A549 (cell line): ENCODE data around the gene ASAP2. TPM values are rescaled to one million over a fixed set of nuclear protein-coding genes. Genes with fewer than 3 reads are reported as not detected.

Source experiments
- ATAC-seq, 2 experiments: fragments of 200-7000 bp in 1 of 2; fragments of >200 bp in 1 of 2; cut with Nextera tagmentation in 1 of 2; cut with Tn5 transposase in 1 of 2; 3 replicates each; pipeline versions ENCODE4 v1.8.0 to v1.9.1; 2018 to 2020; ENCODE audit warnings: mild to moderate bottlenecking in 1 of 2, moderate library complexity in 1 of 2
- CTCF ChIA-PET: fragments of 300-600 bp; sonication (Branson Sonifier 250); formaldehyde crosslinking; extraction: SDS; loops from one replicate; lab custom pipeline; 2021; ENCODE audit warnings: antibody characterized with exemption, inconsistent platforms; lab: Yijun Ruan, JAX
- POLR2A ChIA-PET: fragments of 350-600 bp; formaldehyde crosslinking; extraction: SDS; loops from one replicate; lab custom pipeline; 2021; ENCODE audit warnings: antibody characterized with exemption, inconsistent platforms; lab: Yijun Ruan, JAX
- DNase-seq, 2 experiments: peaks; one replicate each; pipeline versions ENCODE4 v3.0.0 to v3.0.0-alpha.2; 2011 to 2016; ENCODE audit warnings: low read depth in 1 of 2, low spot score in 1 of 2
- FAIRE-seq: peaks from 2 replicates; lab custom pipeline; 2011; peaks lifted over from hg19 to GRCh38; lab: Jason Lieb, UNC
- H3K27ac ChIP-seq, 2 experiments: fragments of >200 bp; sonication (Bioruptor Twin); formaldehyde crosslinking; 3 replicates each; pipeline ENCODE4 v1.5.1; 2016 to 2017
- H3K4me1 ChIP-seq: fragments of >200 bp; sonication (Bioruptor Twin); formaldehyde crosslinking; 3 replicates; pipeline ENCODE4 v1.6.1; 2016
- H3K4me2 ChIP-seq: fragments of >200 bp; sonication (Bioruptor Twin); formaldehyde crosslinking; 3 replicates; pipeline ENCODE4 v1.6.1; 2016
- H3K4me3 ChIP-seq: fragments of >200 bp; sonication (Bioruptor Twin); formaldehyde crosslinking; 3 replicates; pipeline ENCODE4 v1.5.1; 2016
- H3K9me3 ChIP-seq: fragments of >200 bp; sonication (Bioruptor Twin); formaldehyde crosslinking; 3 replicates; pipeline ENCODE4 v1.6.1; 2016
- BHLHE40 ChIP-seq: IDR thresholded peaks from 2 replicates; pipeline ENCODE4 v1.6.1; 2012; ENCODE audit warnings: low read depth, low read length, inconsistent platforms
- CBX2 ChIP-seq: fragments of 200-600 bp; sonication (generic); IDR thresholded peaks from 2 replicates; pipeline ENCODE4 v1.6.1; 2016; ENCODE audit warnings: low read depth, mild to moderate bottlenecking, borderline replicate concordance
- FOXS1 ChIP-seq: fragments of 250-450 bp; sonication (Bioruptor Pico); IDR thresholded peaks from 2 replicates; pipeline ENCODE4 v1.5.0; 2020; ENCODE audit warnings: mild to moderate bottlenecking, moderate library complexity
- GATA3 ChIP-seq: IDR thresholded peaks from 2 replicates; pipeline ENCODE4 v1.6.1; 2012; ENCODE audit warnings: borderline replicate concordance
- HOXA7 ChIP-seq: fragments of 250-450 bp; sonication (Bioruptor Pico); IDR thresholded peaks from 2 replicates; pipeline ENCODE4 v1.5.0; 2020; ENCODE audit warnings: mild to moderate bottlenecking, moderate library complexity
- JUN ChIP-seq, 2 experiments: fragments of >200 bp; sonication (Bioruptor Twin); formaldehyde crosslinking; IDR thresholded peaks; 2 replicates in 1 of 2; 3 replicates in 1 of 2; pipeline ENCODE4 v1.6.1; 2016 to 2017
- KDM1A ChIP-seq: fragments of 200-600 bp; sonication (generic); IDR thresholded peaks from 2 replicates; pipeline ENCODE4 v1.6.1; 2016; ENCODE audit warnings: low read depth, mild to moderate bottlenecking
- MAFK ChIP-seq: fragments of 450-650 bp; IDR thresholded peaks from 2 replicates; pipeline ENCODE4 v1.6.1; 2014; ENCODE audit not compliant: partially characterized antibody
- MAZ ChIP-seq: fragments of 150-350 bp; IDR thresholded peaks from 2 replicates; pipeline ENCODE4 v1.6.1; 2014; ENCODE audit warnings: antibody characterized with exemption, low read depth, low read length, borderline replicate concordance
- MYC ChIP-seq: IDR thresholded peaks from 2 replicates; pipeline ENCODE4 v1.6.1; 2012; ENCODE audit warnings: mild to moderate bottlenecking, inconsistent platforms, low read length, improper control_type of control experiment, borderline replicate concordance
- PHF8 ChIP-seq: fragments of 200-600 bp; sonication (generic); IDR thresholded peaks from 2 replicates; pipeline ENCODE4 v1.6.1; 2016; ENCODE audit warnings: low read depth, mild to moderate bottlenecking, antibody characterized with exemption, moderate library complexity, borderline replicate concordance
- POLR2AphosphoS2 ChIP-seq: conservative IDR thresholded peaks from 2 replicates; pipeline ENCODE4 v1.6.1; 2012; ENCODE audit warnings: low read length, improper control_type of control experiment, inconsistent platforms
- RARB ChIP-seq: fragments of 250-450 bp; sonication (Bioruptor Pico); IDR thresholded peaks from 2 replicates; pipeline ENCODE4 v1.8.0; 2021; ENCODE audit warnings: mild to moderate bottlenecking, moderate library complexity
- RFX5 ChIP-seq: fragments of 450-650 bp; IDR thresholded peaks from 2 replicates; pipeline ENCODE4 v1.7.1; 2014; ENCODE audit warnings: antibody characterized with exemption, mild to moderate bottlenecking, moderate library complexity
- TFCP2L1 ChIP-seq: fragments of 250-450 bp; sonication (Bioruptor Pico); IDR thresholded peaks from 2 replicates; pipeline ENCODE4 v1.5.0; 2021; ENCODE audit warnings: mild to moderate bottlenecking
- ZC3H11A ChIP-seq: fragments of 450-650 bp; IDR thresholded peaks from 2 replicates; pipeline ENCODE4 v1.6.1; 2014; ENCODE audit warnings: antibody characterized with exemption, mild to moderate bottlenecking
- ZNF302 ChIP-seq: fragments of 250-450 bp; sonication (Bioruptor Pico); IDR thresholded peaks from 2 replicates; pipeline ENCODE4 v1.9.0; 2021; ENCODE audit warnings: inconsistent platforms, mild to moderate bottlenecking, moderate library complexity
- ZSCAN20 ChIP-seq: fragments of 250-450 bp; sonication (Bioruptor Pico); IDR thresholded peaks from 2 replicates; pipeline ENCODE4 v1.8.0; 2022; ENCODE audit warnings: mild to moderate bottlenecking, moderate library complexity
- WGBS: methylation state at CpG from one replicate; pipeline ENCODE4 v1.1.6; 2017; ENCODE audit errors: missing lambda C conversion rate; 5-methylcytosine and 5-hydroxymethylcytosine counted together
- polyA plus RNA-seq, 4 experiments: library from polyadenylated mRNA; depleted of rRNA in 3 of 4; stranded (reverse); fragments of >200 nt; fragmentation: RNase III in 1 of 4; extraction: RNeasy Plus Mini Kit Qiagen cat#74134 plus additional on column Dnase treatment in 1 of 4; gene quantifications; 2 replicates in 3 of 4; 3 replicates in 1 of 4; pipeline ENCODE4 v1.2.3, GENCODE V29; 2011 to 2017
- TF ChIP-seq, protein P1 (sequence below): fragments of 450-650 bp; IDR thresholded peaks from 2 replicates; pipeline ENCODE4 v1.6.1; 2014; ENCODE audit warnings: antibody characterized with exemption
- TF ChIP-seq, protein P2 (sequence below): fragments of >200 bp; sonication (Bioruptor Twin); formaldehyde crosslinking; IDR thresholded peaks from 2 replicates; pipeline ENCODE4 v1.6.1; 2016

Gene ASAP2
- polyA plus RNA-seq, 2 of the 4 experiments (the other 2 are of a cell fraction) = 17.8 to 27.9 TPM

DNA sequence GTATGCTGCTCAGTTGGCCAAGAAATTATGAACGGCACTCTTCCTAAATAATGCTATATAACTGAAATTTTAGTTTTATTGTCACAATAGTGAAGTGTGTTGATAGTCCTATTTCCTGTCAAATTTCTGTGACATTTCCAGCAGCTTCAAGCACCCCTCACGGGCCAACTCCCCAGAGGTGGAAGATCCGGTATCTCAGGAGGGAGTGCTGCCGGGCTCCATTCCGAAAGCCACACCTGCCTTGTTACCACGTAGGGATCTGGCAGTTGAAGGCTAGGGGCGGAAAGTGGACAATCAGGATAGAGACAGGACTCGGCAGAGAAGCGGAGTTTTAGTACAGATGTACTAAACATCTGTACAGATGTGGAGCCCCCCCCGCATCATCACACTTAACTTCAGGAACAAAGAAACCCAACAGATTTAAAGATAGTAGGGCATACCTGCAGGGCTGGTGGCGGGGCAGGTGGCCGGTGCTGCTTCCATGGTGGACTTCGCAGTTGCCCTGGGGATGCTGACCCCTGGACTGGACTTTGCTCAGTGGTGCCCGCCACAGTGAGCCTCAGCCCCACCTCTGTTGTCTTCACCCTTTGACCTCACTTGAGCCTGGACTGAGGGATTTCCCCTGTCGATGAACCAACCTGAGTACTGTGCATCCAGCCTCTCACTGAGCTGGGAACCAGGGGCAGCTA, 22.3 kb downstream of the ASAP2 start:
- Histone ChIP-seq H3K27ac (no peak overlapping the region), H3K4me3 (no peak overlapping the region), H3K4me2 (no peak overlapping the region), H3K4me1 (peaks cover 49% of the 10 kb centered on the region), H3K9me3 (no peaks in the 10 kb centered on the region)
- FAIRE-seq = no peak
- ChIA-PET POLR2A (no interaction called here), CTCF (interaction anchor here (2.1 to 2.9 kb wide), 2 partner anchors 86 to 105 kb away, joined by 7 to 11 read pairs; no protein-coding TSS in a partner anchor)
- TF ChIP-seq JUN (IDR thresholded peaks at IDR 0.05) = no peak
- DNase-seq = no peak
- WGBS = 87% methylated on average over 15 of the region's 15 CpGs
- no peak for ATAC-seq

DNA sequence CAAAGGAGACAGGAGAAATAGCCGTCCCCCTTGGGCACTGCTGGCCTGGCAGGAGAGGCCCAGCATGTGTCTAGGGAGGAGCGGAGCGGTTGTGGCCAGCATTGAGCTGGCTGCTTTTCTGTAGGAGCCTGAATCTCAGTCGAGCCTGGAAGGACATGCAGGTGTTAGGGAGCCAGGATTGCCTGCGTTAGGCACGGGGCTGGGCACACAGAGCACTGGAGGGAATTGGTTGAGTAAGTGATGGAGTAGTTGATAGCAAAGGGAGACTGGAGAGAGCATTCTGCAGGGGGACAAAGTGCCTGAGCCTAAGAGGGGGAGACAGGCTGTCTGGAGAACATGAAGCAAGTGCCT, 22.8 kb downstream of the ASAP2 start:
- no peak overlapping the region for H3K4me2 ChIP-seq
- no peak overlapping the region for H3K27ac ChIP-seq
- POLR2A ChIA-PET = no interaction called here
- CTCF ChIA-PET = interaction anchor here (0.6 to 2.9 kb wide), 4 partner anchors 15 to 105 kb away, joined by 3 to 11 read pairs (median 6); no protein-coding TSS in a partner anchor
- no peak for TF ChIP-seq BHLHE40
- no peak for TF ChIP-seq MAFK
- TF ChIP-seq FOXS1 = no peak
- TF ChIP-seq ZNF302 (CRISPR knock-in tag) = no peak
- TF ChIP-seq HOXA7 = no peak
- TF ChIP-seq GATA3 = no peak
- TF ChIP-seq TFCP2L1 (CRISPR knock-in tag) = no peak
- TF ChIP-seq PHF8 = no peak
- TF ChIP-seq POLR2AphosphoS2 = no peak
- no peak for TF ChIP-seq ZSCAN20 (CRISPR knock-in tag)
- no peak overlapping the region for H3K4me3 ChIP-seq
- H3K9me3 ChIP-seq = no peaks in the 10 kb centered on the region
- WGBS = 92% methylated on average over 6 of the region's 6 CpGs
- ATAC-seq (no peak), FAIRE-seq (no peak), DNase-seq (no peak)
- peaks cover 54% of the 10 kb centered on the region for H3K4me1 ChIP-seq

DNA sequence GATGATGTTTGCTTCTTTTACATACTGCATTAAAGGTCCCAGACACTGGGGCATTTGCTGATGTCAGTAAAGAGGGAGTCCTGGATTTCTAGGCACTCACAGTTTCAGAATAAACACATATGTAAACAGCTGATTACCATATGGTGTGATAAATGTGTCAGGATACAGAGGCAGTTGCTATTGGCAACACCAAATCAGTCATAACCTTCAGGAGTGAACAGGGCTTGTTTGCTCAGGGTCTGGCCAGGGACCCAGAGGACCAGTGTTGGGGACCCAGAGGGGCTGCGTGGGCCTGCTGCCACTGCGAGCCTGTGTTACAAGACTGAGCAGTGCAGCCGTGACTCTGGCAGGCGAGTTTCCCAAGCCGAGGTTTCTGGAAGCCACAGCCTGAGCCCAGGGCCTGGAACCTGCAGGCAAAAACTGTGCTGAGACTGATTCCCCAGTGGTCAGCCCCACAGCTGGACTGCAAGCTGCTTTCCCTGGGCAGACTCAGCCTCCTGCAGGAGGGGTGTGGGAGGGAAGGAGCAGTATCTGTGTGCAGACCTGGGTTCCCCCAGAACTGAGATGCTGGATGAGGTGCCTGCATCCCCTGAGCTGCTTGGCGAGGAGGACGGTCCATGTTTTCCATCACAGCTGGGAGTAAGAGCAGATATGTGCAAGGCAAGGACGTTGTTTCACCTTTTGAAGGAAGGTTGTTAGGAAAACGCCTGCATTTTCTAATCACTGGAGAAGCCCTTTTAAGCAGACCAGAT, 23.6 kb downstream of the ASAP2 start:
- FAIRE-seq (no peak), DNase-seq (no peak), ATAC-seq (peak in 1 of 2 experiments; percentile 3; a peak in 2 of 6 replicates)
- Histone ChIP-seq H3K4me1 (peaks cover 62% of the 10 kb centered on the region), H3K9me3 (no peaks in the 10 kb centered on the region), H3K27ac (peak overlapping the region in 1 of 2 experiments; percentile 88; a peak in 3 of 6 replicates), H3K4me3 (no peak overlapping the region), H3K4me2 (no peak overlapping the region)
- TF ChIP-seq, protein P1, sequence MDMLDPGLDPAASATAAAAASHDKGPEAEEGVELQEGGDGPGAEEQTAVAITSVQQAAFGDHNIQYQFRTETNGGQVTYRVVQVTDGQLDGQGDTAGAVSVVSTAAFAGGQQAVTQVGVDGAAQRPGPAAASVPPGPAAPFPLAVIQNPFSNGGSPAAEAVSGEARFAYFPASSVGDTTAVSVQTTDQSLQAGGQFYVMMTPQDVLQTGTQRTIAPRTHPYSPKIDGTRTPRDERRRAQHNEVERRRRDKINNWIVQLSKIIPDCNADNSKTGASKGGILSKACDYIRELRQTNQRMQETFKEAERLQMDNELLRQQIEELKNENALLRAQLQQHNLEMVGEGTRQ = no peak
- TF ChIP-seq RFX5 (no peak), FOXS1 (no peak), RARB (CRISPR knock-in tag) (no peak), ZC3H11A (no peak), PHF8 (no peak), KDM1A (no peak), POLR2AphosphoS2 (no peak), MYC (no peak), MAZ (no peak), ZSCAN20 (CRISPR knock-in tag) (no peak), CBX2 (no peak), BHLHE40 (no peak)
- TF ChIP-seq, protein P2, sequence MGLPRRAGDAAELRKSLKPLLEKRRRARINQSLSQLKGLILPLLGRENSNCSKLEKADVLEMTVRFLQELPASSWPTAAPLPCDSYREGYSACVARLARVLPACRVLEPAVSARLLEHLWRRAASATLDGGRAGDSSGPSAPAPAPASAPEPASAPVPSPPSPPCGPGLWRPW = no peak
- CTCF ChIA-PET = interaction anchor here (0.6 to 2.9 kb wide), 4 partner anchors 16 to 104 kb away, joined by 3 to 11 read pairs (median 6); no protein-coding TSS in a partner anchor
- 83% methylated on average over 9 of the region's 9 CpGs for WGBS
- POLR2A ChIA-PET = no interaction called here
